ENCODE measurements around the gene VASN.
"Not testable (repeated sequence)": the region's sequence is repeated elsewhere in the genome, so short reads cannot be mapped to it uniquely, and the experiment has no call there.

VASN gene

DNA sequence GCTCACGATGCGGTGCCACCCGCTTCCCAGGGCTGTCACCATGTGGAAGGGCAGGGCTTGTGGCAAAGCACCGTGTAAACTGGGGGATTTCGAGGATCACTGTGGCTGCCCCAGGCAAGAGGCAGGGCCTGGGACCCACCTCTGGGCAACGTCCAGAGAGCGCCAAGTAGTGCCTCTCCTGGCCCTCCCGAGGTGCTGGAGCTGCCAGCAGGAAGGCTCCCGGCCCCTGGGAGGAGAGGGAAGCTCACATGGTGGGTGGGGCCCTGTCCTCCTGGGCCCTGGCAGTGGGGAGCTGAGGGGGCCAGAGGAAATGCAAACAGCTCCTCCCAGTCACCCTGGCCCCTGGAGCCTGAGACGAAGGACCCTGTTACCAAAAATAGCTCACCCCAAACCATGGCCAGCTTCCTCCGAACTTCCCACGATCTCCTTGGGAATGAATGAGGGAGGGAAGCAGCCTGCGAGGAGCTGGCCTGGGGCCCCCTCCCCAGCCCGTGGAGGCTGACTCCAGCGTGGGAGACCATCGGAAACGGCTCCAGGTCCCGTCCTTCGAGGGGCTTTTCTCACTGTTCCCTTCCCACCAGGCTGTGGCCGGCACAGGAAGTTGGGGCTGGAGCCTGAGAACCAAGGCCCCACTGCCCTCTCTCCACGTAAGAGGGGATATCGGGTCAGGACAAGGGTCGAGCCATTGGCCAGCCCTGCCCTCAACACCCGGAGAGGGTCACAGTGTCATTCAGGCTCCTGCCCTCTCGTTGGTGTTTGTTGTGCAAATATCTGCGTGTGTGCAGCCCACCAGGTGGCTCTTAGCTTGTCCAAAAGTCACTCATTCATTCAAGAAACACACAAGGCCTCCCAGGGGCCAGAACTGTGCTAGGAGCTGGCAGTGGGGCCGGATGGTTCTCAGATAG, 17.7 kb downstream of the VASN start:
- CTCF ChIA-PET = interaction anchor here (0.6 to 1.9 kb wide), 5 partner anchors 13 to 135 kb away, joined by 3 to 9 read pairs (median 4); no protein-coding TSS in a partner anchor
- TF ChIP-seq L3MBTL2 (conservative IDR thresholded peaks at IDR 0.05) (no peak), FOXK2 (IDR thresholded peaks at IDR 0.05) (no peak), HDGF (IDR thresholded peaks at IDR 0.05; ENCODE audit: borderline replicate concordance) (no peak), LEF1 (IDR thresholded peaks at IDR 0.05; ENCODE audit: borderline replicate concordance) (no peak)
- DNase-seq (ENCODE audit: extremely low spot score) = no peak
- POLR2A ChIA-PET = no interaction called here

DNA sequence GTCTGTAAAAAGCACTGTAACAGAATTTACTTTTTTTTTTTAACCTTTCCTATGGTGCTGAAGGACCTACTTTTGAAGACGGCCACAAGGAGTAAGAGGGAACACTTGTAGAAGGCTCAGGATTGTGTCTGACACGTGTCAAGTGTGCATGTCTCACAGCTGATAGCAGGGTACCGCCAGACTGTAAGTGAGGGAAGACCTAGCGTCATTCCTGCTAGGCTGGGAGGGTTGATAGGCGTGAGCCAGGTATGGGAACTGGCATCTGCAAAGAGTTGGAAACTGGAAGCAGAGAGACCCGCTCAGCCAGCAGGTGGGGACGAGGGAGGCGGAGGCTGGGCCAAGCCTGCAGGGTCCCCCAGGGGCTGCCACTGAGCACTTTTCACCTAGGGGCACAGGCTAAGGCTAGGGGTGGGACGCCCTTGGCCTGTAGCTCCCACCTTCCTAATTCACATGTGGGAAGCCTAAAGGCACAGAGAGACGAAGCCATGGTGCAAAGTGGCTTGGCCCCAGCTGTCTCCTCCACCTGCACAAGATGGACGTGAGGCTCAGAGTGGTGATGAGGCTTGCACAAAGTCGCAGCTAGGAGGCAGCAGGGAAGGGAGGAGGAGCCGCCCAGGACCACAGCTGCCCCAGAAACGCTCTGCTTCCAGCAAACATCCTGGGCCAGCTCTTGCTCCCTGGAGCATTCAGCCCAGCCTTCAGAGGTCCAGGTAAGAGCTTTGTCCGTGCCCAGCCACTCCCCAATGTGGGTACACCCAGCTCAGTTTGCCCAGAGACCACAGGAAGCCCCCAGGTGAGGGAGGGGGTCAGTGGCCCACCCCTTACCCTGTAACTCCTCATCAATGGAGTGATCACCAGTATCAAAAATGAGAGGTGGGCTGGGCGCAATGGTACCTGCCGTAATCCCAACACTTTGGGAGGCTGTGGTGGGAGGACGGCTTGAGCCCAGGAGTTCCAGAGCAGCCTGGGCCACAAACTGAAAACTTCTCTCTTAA, 18.9 kb downstream of the VASN start:
- no peak for TF ChIP-seq FOXM1 (IDR thresholded peaks at IDR 0.05; ENCODE audit: borderline replicate concordance)
- no peak for TF ChIP-seq TARDBP (IDR thresholded peaks at IDR 0.05)
- TF ChIP-seq CTBP1 (IDR thresholded peaks at IDR 0.05; ENCODE audit: borderline replicate concordance) = no peak
- TF ChIP-seq LEF1 (IDR thresholded peaks at IDR 0.05; ENCODE audit: borderline replicate concordance) = no peak
- TF ChIP-seq NFRKB (IDR thresholded peaks at IDR 0.05) = no peak
- TF ChIP-seq, protein P1, sequence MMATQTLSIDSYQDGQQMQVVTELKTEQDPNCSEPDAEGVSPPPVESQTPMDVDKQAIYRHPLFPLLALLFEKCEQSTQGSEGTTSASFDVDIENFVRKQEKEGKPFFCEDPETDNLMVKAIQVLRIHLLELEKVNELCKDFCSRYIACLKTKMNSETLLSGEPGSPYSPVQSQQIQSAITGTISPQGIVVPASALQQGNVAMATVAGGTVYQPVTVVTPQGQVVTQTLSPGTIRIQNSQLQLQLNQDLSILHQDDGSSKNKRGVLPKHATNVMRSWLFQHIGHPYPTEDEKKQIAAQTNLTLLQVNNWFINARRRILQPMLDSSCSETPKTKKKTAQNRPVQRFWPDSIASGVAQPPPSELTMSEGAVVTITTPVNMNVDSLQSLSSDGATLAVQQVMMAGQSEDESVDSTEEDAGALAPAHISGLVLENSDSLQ (IDR thresholded peaks at IDR 0.05) = no peak
- TF ChIP-seq L3MBTL2 (conservative IDR thresholded peaks at IDR 0.05) = no peak
- TF ChIP-seq SP1 (IDR thresholded peaks at IDR 0.05) = no peak
- no peak for TF ChIP-seq FOXK2 (IDR thresholded peaks at IDR 0.05)
- no peak for TF ChIP-seq HDGF (IDR thresholded peaks at IDR 0.05; ENCODE audit: borderline replicate concordance)
- no peak for TF ChIP-seq FOXA1 (IDR thresholded peaks at IDR 0.05)
- TF ChIP-seq ARNT (IDR thresholded peaks at IDR 0.05) = no peak
- TF ChIP-seq BHLHE40 (IDR thresholded peaks at IDR 0.05; ENCODE audit: borderline replicate concordance) = no peak
- TF ChIP-seq ELF4 (IDR thresholded peaks at IDR 0.05) = no peak
- TF ChIP-seq ZNF384 (IDR thresholded peaks at IDR 0.05) = no peak
- no peak for TF ChIP-seq SUZ12 (IDR thresholded peaks at IDR 0.05)
- DNase-seq (ENCODE audit: extremely low spot score) = no peak
- ChIA-PET CTCF (interaction anchor here (0.6 to 2.5 kb wide), 3 partner anchors 12 to 73 kb away, joined by 3 to 12 read pairs (median 4); no protein-coding TSS in a partner anchor), POLR2A (no interaction called here)

DNA sequence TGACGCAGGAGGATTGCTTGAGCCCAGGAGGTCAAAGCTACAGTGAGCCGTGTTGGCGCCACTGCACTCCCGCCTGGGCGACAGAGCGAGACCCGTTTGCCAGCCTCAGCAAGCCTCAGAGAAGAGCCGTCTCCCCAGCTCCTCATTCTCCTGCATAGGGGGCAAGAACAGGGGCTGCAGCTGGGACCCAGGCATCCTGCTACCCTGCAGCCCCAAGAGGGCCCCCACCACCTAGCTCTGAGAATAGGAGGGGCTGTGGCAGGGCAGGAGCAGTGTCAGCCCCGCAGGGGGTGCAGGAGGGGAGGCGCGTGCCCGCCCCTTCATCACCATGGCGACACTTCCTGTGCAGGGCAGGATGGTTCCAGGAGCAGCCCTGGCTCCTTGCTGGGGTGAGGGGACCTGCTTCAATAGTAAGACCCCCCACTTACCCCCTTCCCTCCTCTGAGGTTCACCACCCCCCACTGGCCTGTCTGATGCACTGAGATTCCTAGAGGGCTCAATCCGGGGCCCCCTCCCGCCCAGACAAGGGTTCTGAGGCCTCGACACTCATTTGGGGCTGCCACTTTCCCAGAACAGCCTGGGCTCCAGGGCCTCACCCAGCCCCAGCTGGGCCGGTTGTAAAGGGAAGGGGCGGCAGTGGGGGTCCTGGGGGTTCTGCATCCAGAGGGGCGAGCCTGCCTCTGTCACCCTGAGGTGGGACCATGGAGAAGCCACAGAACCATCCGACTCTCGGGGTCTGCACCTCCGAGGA, 20.2 kb downstream of the VASN start:
- no peak for DNase-seq (ENCODE audit: extremely low spot score)
- ChIA-PET CTCF (interaction anchor here (1.2 to 2.5 kb wide), 2 partner anchors 10 to 12 kb away, joined by 4 to 12 read pairs; no protein-coding TSS in a partner anchor), POLR2A (no interaction called here)
- no peak for TF ChIP-seq ZNF384 (IDR thresholded peaks at IDR 0.05)
- TF ChIP-seq FOXA1 (IDR thresholded peaks at IDR 0.05) = no peak
- TF ChIP-seq BHLHE40 (IDR thresholded peaks at IDR 0.05; ENCODE audit: borderline replicate concordance) = no peak
- no peak for TF ChIP-seq LEF1 (IDR thresholded peaks at IDR 0.05; ENCODE audit: borderline replicate concordance)
- TF ChIP-seq NFRKB (IDR thresholded peaks at IDR 0.05) = no peak
- TF ChIP-seq, protein P1 (IDR thresholded peaks at IDR 0.05) = no peak
- no peak for TF ChIP-seq ELF4 (IDR thresholded peaks at IDR 0.05)
- no peak for TF ChIP-seq HDGF (IDR thresholded peaks at IDR 0.05; ENCODE audit: borderline replicate concordance)
- no peak for TF ChIP-seq ARNT (IDR thresholded peaks at IDR 0.05)
- TF ChIP-seq L3MBTL2 (conservative IDR thresholded peaks at IDR 0.05) = no peak
- no peak for TF ChIP-seq FOXK2 (IDR thresholded peaks at IDR 0.05)
- no peak for TF ChIP-seq SP1 (IDR thresholded peaks at IDR 0.05)
- TF ChIP-seq CTBP1 (IDR thresholded peaks at IDR 0.05; ENCODE audit: borderline replicate concordance) = no peak
- TF ChIP-seq FOXM1 (IDR thresholded peaks at IDR 0.05; ENCODE audit: borderline replicate concordance) = no peak
- TF ChIP-seq TARDBP (IDR thresholded peaks at IDR 0.05) = no peak
- no peak for TF ChIP-seq SUZ12 (IDR thresholded peaks at IDR 0.05)

DNA sequence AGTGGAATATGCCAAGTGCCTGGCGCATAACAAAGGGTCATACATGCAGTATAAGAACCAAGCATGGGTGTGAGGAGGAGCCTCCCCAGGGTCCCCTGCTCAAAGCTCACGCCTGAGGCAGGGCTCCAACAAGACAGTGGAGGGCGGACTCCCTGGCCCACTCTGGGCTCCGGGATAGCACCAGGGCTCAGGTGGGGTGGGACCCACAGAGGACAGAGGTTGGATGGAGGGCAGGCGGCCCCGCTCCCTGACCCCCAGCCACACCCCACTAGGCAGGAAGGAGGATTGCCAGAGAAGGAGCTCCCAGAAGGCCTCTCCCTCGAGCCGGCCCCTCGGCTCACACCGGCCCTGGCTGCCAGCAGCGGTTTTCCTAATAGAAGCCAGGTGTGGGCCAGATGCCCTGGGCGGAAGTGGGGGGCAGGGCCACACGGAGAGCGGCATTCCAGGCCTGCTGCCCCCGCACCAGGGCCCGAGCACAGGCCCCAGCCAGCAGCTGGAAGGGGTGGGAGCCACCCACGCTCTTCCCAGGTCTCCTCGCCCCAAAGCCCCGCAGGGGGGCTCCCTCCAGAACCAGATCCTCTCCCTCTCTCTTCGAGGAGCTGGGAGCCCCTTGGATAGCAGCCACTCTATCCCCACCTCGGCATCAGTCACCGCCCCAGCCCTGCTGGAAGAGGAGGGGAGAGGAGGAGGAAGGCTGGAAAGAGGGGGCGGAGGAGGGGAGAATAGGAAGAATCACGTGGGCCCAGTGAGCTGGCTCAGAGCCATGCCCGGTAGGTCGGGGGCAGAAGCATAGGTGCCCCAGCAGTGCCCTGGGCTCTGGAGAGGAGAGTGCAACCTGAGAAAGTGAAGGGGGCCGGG, 21.0 kb downstream of the VASN start:
- TF ChIP-seq FOXK2 (IDR thresholded peaks at IDR 0.05) (no peak), TARDBP (IDR thresholded peaks at IDR 0.05) (no peak), FOXA1 (IDR thresholded peaks at IDR 0.05) (no peak)
- no peak for DNase-seq (ENCODE audit: extremely low spot score)
- POLR2A ChIA-PET = interaction anchor here (0.9 kb wide), 1 partner anchor 27 kb away, joined by 3 read pairs; no protein-coding TSS in a partner anchor
- CTCF ChIA-PET = interaction anchor here (1.6 to 2.5 kb wide), 2 partner anchors 11 kb away, joined by 12 to 23 read pairs; no protein-coding TSS in a partner anchor

DNA sequence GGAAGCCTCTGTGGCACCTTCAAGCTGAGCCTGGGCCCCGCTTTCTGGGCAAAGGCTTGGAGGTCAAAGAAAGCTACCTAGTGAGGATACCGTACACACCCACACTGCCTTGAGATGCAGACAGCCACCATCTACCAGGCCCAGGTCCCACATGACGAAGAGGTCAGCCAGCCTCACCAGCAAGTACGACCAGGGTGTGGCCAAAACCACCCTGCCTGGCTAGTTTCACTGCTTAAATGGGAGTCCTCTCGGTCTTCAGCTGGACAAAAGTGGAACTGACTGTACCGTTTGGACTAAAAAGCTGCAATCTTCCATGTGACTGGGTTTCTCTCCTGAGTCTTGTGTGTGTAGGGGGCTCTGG, 21.6 kb downstream of the VASN start:
- no peak for DNase-seq (ENCODE audit: extremely low spot score)
- POLR2A ChIA-PET = interaction anchor here (0.9 kb wide), 1 partner anchor 27 kb away, joined by 3 read pairs; no protein-coding TSS in a partner anchor
- CTCF ChIA-PET = interaction anchor here (1.6 kb wide), 1 partner anchor 10 kb away, joined by 23 read pairs; no protein-coding TSS in a partner anchor
- TF ChIP-seq SP1 (IDR thresholded peaks at IDR 0.05) (no peak), NFRKB (IDR thresholded peaks at IDR 0.05) (no peak), FOXA1 (IDR thresholded peaks at IDR 0.05) (no peak), TARDBP (IDR thresholded peaks at IDR 0.05) (no peak), ZNF384 (IDR thresholded peaks at IDR 0.05) (no peak), ELF4 (IDR thresholded peaks at IDR 0.05) (no peak), FOXK2 (IDR thresholded peaks at IDR 0.05) (no peak), HDGF (IDR thresholded peaks at IDR 0.05; ENCODE audit: borderline replicate concordance) (no peak), BHLHE40 (IDR thresholded peaks at IDR 0.05; ENCODE audit: borderline replicate concordance) (no peak), ARNT (IDR thresholded peaks at IDR 0.05) (no peak), L3MBTL2 (conservative IDR thresholded peaks at IDR 0.05) (no peak), LEF1 (IDR thresholded peaks at IDR 0.05; ENCODE audit: borderline replicate concordance) (no peak), FOXM1 (IDR thresholded peaks at IDR 0.05; ENCODE audit: borderline replicate concordance) (no peak), SUZ12 (IDR thresholded peaks at IDR 0.05) (no peak), CTBP1 (IDR thresholded peaks at IDR 0.05; ENCODE audit: borderline replicate concordance) (no peak)
- TF ChIP-seq, protein P1 (IDR thresholded peaks at IDR 0.05) = no peak

DNA sequence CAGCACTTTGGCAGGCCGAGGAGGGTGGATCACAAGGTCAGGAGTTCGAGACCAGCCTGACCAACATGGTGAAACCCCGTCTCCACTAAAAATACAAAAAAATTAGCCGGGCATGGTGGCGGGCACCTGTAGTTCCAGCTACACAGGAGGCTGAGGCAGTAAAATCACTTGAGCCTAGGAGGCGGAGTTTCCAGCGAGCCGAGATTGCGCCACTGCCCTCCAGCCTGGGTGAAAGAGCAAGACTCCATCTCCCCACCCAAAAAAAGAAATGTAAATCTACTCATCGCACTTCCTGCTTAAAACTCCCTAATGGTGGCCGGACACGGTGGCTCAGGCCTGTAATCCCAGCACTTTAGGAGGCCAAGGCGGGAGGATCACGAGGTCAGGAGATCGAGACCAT, 22.2 kb downstream of the VASN start:
- CTCF ChIA-PET = interaction anchor here (1.6 kb wide), 1 partner anchor 9 kb away, joined by 23 read pairs; no protein-coding TSS in a partner anchor
- POLR2A ChIA-PET = interaction anchor here (0.7 to 0.9 kb wide), 2 partner anchors 28 to 672 kb away, joined by 3 read pairs; no protein-coding TSS in a partner anchor
- not testable (repeated sequence) for DNase-seq (ENCODE audit: extremely low spot score)
